Measurements from ENCODE around the gene RMDN2. TPM values are rescaled to one million over a fixed set of nuclear protein-coding genes. Genes with fewer than 3 reads are reported as not detected.

Gene RMDN2
- total RNA-seq, 1 experiment from 2014 or later = 4.4 TPM

GRCh38 chr2:37894601-37895000 is 30.5 kb upstream of the RMDN2 start:
- DNase-seq (ENCODE audit: low read depth, low spot score) = no peak
- CTCF ChIA-PET = no interaction called here
- H3K27me3 ChIP-seq (ENCODE audit: control insufficient read depth, insufficient read depth, low read length) = peaks cover 3% of the 10 kb centered on the region; the same call in 1 of the 2 replicates
- H3K27ac ChIP-seq (ENCODE audit: low read length) = no peak overlapping the region
- no TSS peak for BruUV-seq (replicated peaks)
- no peaks in the 10 kb centered on the region for H3K9me3 ChIP-seq (ENCODE audit: control insufficient read depth, insufficient read depth, low read depth, low read length)
- H3K4me1 ChIP-seq (ENCODE audit: control insufficient read depth, insufficient read depth, low read length) = no peaks in the 10 kb centered on the region
- no peak overlapping the region for H3K4me3 ChIP-seq (ENCODE audit: low read depth in 2 of 2, low read length in 2 of 2)
- POLR2A ChIA-PET = no interaction called here
- intact Hi-C loops (cut with micrococcal nuclease; ENCODE audit: unreplicated experiment) (no loop called here), in situ Hi-C loops (cut with HindIII; ENCODE audit: low pct_unique_long_range_greater_than_20kb, low sequenced_read_pairs) (no loop called here)
- TF ChIP-seq CTCF (IDR thresholded peaks at IDR 0.05) (no peak), TCF7L2 (IDR thresholded peaks at IDR 0.05; ENCODE audit: low read depth, low read length) (no peak), SIN3A (IDR thresholded peaks at IDR 0.05; ENCODE audit: borderline replicate concordance, insufficient read depth, low read depth, low read length) (no peak), POLR2AphosphoS5 (IDR thresholded peaks at IDR 0.05; ENCODE audit: low read depth, low read length) (no peak), REST (IDR thresholded peaks at IDR 0.05; ENCODE audit: insufficient read depth in 1 of 2, low read depth in 2 of 2, low read length in 1 of 2) (no peak)
- H3K36me3 ChIP-seq (ENCODE audit: control insufficient read depth, insufficient read depth, low read length) = no peaks in the 10 kb centered on the region
- no peak for ATAC-seq

GRCh38 chr2:37895140-37895539 is 29.9 kb upstream of the RMDN2 start:
- CTCF ChIA-PET = no interaction called here
- in situ Hi-C loops (cut with HindIII; ENCODE audit: low pct_unique_long_range_greater_than_20kb, low sequenced_read_pairs) (no loop called here), intact Hi-C loops (cut with micrococcal nuclease; ENCODE audit: unreplicated experiment) (no loop called here)
- Histone ChIP-seq H3K9me3 (ENCODE audit: control insufficient read depth, insufficient read depth, low read depth, low read length) (no peaks in the 10 kb centered on the region), H3K4me3 (ENCODE audit: low read depth in 2 of 2, low read length in 2 of 2) (no peak overlapping the region), H3K4me1 (ENCODE audit: control insufficient read depth, insufficient read depth, low read length) (no peaks in the 10 kb centered on the region), H3K27ac (ENCODE audit: low read length) (no peak overlapping the region), H3K27me3 (ENCODE audit: control insufficient read depth, insufficient read depth, low read length) (peaks cover 3% of the 10 kb centered on the region; the same call in 1 of the 2 replicates), H3K36me3 (ENCODE audit: control insufficient read depth, insufficient read depth, low read length) (no peaks in the 10 kb centered on the region)
- no peak for DNase-seq (ENCODE audit: low read depth, low spot score)
- TF ChIP-seq CTCF (IDR thresholded peaks at IDR 0.05) (no peak), REST (IDR thresholded peaks at IDR 0.05; ENCODE audit: insufficient read depth in 1 of 2, low read depth in 2 of 2, low read length in 1 of 2) (no peak), TCF7L2 (IDR thresholded peaks at IDR 0.05; ENCODE audit: low read depth, low read length) (no peak), SIN3A (IDR thresholded peaks at IDR 0.05; ENCODE audit: borderline replicate concordance, insufficient read depth, low read depth, low read length) (no peak), POLR2AphosphoS5 (IDR thresholded peaks at IDR 0.05; ENCODE audit: low read depth, low read length) (no peak)
- POLR2A ChIA-PET = no interaction called here
- BruUV-seq (replicated peaks) = no TSS peak
- ATAC-seq = no peak
